Measurements from ENCODE around the gene ZDHHC5.

- TF ChIP-seq, protein P1, sequence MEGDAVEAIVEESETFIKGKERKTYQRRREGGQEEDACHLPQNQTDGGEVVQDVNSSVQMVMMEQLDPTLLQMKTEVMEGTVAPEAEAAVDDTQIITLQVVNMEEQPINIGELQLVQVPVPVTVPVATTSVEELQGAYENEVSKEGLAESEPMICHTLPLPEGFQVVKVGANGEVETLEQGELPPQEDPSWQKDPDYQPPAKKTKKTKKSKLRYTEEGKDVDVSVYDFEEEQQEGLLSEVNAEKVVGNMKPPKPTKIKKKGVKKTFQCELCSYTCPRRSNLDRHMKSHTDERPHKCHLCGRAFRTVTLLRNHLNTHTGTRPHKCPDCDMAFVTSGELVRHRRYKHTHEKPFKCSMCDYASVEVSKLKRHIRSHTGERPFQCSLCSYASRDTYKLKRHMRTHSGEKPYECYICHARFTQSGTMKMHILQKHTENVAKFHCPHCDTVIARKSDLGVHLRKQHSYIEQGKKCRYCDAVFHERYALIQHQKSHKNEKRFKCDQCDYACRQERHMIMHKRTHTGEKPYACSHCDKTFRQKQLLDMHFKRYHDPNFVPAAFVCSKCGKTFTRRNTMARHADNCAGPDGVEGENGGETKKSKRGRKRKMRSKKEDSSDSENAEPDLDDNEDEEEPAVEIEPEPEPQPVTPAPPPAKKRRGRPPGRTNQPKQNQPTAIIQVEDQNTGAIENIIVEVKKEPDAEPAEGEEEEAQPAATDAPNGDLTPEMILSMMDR (IDR thresholded peaks at IDR 0.05), result no peak
- TF ChIP-seq POLR2AphosphoS5 (IDR thresholded peaks at IDR 0.05) (no peak), POLR2A (IDR thresholded peaks at IDR 0.05; ENCODE audit: low read depth) (no peak)
Observed at GRCh38 chr11:57647960-57648800, 19.7 kb upstream of the ZDHHC5 start.

Measured in esophagus muscularis mucosa (tissue), 3 donors.